CD4-positive, alpha-beta T cell (primary cell): ENCODE results near the gene GRK5. TPM values are rescaled to one million over a fixed set of nuclear protein-coding genes. Genes with fewer than 3 reads are reported as not detected.
"Not testable (repeated sequence)": the region's sequence is repeated elsewhere in the genome, so short reads cannot be mapped to it uniquely, and the experiment has no call there.

Experiments used
- ATAC-seq: fragments of 200-7000 bp; cut with Tn5 transposase; one replicate; pipeline ENCODE4 v1.10.0; 2022; ENCODE audit warnings: mild to moderate bottlenecking; ENCODE audit not compliant: poor library complexity
- CTCF ChIA-PET: fragments of 350-600 bp; sonication (Branson Sonifier 250); formaldehyde crosslinking; loops from one replicate; lab custom pipeline; 2021; ENCODE audit warnings: antibody characterized with exemption, inconsistent platforms; lab: Charles Lee
- POLR2A ChIA-PET: fragments of 350-600 bp; sonication (Branson Sonifier 250); formaldehyde crosslinking; loops from one replicate; lab custom pipeline; 2021; ENCODE audit warnings: antibody characterized with exemption, inconsistent platforms; lab: Charles Lee
- DNase-seq, 14 experiments: peaks; one replicate each; pipeline ENCODE4 v3.0.0-alpha.2; 2013 to 2020; ENCODE audit warnings: mixed read lengths in 2 of 14
- H3K27ac ChIP-seq, 2 donors: one replicate each; pipeline versions ENCODE4 v1.5.1 to v1.7.0; 2013; ENCODE audit warnings: low read length in 2 of 2, low read depth in 1 of 2, mild to moderate bottlenecking in 1 of 2
- H3K27me3 ChIP-seq, 2 experiments: 1 replicate in 1 of 2; 2 replicates in 1 of 2; pipeline versions ENCODE4 v1.6.1 to v1.7.0; 2013; ENCODE audit warnings: low read length in 2 of 2, control low read depth in 1 of 2, mild to moderate bottlenecking in 1 of 2, moderate library complexity in 1 of 2; ENCODE audit not compliant: insufficient read depth in 2 of 2, control insufficient read depth in 1 of 2
- H3K36me3 ChIP-seq: one replicate; pipeline ENCODE4 v1.6.1; 2013; ENCODE audit warnings: low read length, control low read depth; ENCODE audit not compliant: insufficient read depth
- H3K4me1 ChIP-seq: one replicate; pipeline ENCODE4 v1.6.1; 2013; ENCODE audit warnings: low read length, control low read depth; ENCODE audit not compliant: insufficient read depth
- H3K4me3 ChIP-seq: one replicate; pipeline ENCODE4 v1.5.1; 2013; ENCODE audit warnings: mild to moderate bottlenecking, low read length, moderate library complexity
- H3K9me3 ChIP-seq, 2 experiments: 1 replicate in 1 of 2; 2 replicates in 1 of 2; pipeline versions ENCODE4 v1.6.1 to v1.7.0; 2013; ENCODE audit warnings: low read length in 2 of 2, mild to moderate bottlenecking in 2 of 2, control low read depth in 1 of 2, moderate library complexity in 1 of 2; ENCODE audit not compliant: control insufficient read depth in 1 of 2, insufficient read depth in 1 of 2
- H3K27ac Mint-ChIP-seq: one replicate; pipeline ENCODE4 v1.8.0; 2020; ENCODE audit warnings: mixed read lengths
- H3K27me3 Mint-ChIP-seq: one replicate; pipeline ENCODE4 v1.8.0; 2021; ENCODE audit warnings: mixed read lengths
- H3K36me3 Mint-ChIP-seq: one replicate; pipeline ENCODE4 v1.8.0; 2021; ENCODE audit warnings: low read depth, mixed read lengths
- H3K4me1 Mint-ChIP-seq: one replicate; pipeline ENCODE4 v1.8.0; 2021; ENCODE audit warnings: low read depth, mixed read lengths
- H3K4me3 Mint-ChIP-seq: one replicate; pipeline ENCODE4 v1.8.0; 2020; ENCODE audit warnings: mild to moderate bottlenecking, mixed read lengths
- H3K9me3 Mint-ChIP-seq: one replicate; pipeline ENCODE4 v1.8.0; 2020; ENCODE audit warnings: mixed read lengths
- intact Hi-C, 2 experiments: fragments of 100-400 bp; cut with DNase I in 1 of 2; cut with micrococcal nuclease in 1 of 2; formaldehyde crosslinking; loops; one replicate each; pipeline versions ENCODE4 v1.15.1 to v1.9.0; 2023 to 2025; cut with DNase I, micrococcal nuclease
- total RNA-seq, 174 experiments: library from RNA in 2 of 174; stranded (reverse) in 2 of 174; gene quantifications; one replicate each; pipeline ENCODE4 v1.2.3 and lab custom pipeline; 2021 to 2026
- TF ChIP-seq, protein P1 (sequence below): fragments of 200-600 bp; IDR thresholded peaks from one replicate; pipeline ENCODE4 v1.8.0; 2022; ENCODE audit warnings: antibody characterized with exemption, mild to moderate bottlenecking

The GRK5 gene
- total RNA-seq, 2 experiments from 2014 or later, result 19.2 to 20.8 TPM

DNA sequence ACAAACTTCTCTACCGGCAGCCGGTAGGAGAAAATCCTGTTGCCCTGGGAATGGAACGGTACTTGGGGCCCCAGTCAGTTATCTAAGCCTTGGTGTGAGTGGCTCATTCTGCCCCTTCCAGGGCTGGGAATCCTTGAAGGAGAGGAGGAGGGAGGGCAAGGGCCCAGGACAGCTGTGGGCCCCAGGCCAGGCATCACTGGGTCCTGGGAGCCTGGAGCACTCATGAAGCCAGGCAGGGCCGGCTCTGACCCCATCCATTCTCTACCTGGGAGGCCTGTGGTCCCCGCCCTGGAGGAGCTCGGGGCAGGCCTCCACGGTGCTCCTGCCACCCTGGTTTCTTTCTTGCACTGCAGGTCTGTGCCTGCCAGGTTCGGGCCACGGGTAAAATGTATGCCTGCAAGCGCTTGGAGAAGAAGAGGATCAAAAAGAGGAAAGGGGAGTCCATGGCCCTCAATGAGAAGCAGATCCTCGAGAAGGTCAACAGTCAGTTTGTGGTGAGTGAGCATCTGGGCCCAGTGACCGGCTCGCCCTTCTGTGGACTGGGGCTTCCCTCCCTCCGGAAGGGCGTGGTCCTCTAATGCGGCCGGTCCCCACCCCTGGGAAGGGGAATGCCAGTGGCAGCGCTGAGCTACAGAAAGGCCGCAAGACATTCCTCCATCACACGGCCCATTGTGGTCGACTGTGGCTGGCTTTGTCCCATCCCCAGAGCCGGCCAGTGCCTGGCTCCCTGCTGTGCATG is 223.8 kb downstream of the GRK5 start:
- H3K36me3 ChIP-seq, result peaks cover 32% of the 10 kb centered on the region
- no peaks in the 10 kb centered on the region for H3K27me3 ChIP-seq
- POLR2A ChIA-PET, result no interaction called here
- TF ChIP-seq, protein P1, sequence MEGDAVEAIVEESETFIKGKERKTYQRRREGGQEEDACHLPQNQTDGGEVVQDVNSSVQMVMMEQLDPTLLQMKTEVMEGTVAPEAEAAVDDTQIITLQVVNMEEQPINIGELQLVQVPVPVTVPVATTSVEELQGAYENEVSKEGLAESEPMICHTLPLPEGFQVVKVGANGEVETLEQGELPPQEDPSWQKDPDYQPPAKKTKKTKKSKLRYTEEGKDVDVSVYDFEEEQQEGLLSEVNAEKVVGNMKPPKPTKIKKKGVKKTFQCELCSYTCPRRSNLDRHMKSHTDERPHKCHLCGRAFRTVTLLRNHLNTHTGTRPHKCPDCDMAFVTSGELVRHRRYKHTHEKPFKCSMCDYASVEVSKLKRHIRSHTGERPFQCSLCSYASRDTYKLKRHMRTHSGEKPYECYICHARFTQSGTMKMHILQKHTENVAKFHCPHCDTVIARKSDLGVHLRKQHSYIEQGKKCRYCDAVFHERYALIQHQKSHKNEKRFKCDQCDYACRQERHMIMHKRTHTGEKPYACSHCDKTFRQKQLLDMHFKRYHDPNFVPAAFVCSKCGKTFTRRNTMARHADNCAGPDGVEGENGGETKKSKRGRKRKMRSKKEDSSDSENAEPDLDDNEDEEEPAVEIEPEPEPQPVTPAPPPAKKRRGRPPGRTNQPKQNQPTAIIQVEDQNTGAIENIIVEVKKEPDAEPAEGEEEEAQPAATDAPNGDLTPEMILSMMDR, result no peak
- Mint-ChIP-seq H3K4me1 (peaks cover 16% of the 10 kb centered on the region), H3K4me3 (no peak overlapping the region), H3K27ac (no peak overlapping the region), H3K9me3 (peaks cover 6% of the 10 kb centered on the region), H3K27me3 (no peaks in the 10 kb centered on the region), H3K36me3 (peaks cover 50% of the 10 kb centered on the region)
- no peak overlapping the region for H3K27ac ChIP-seq
- ATAC-seq (no peak), DNase-seq (no peak)
- peaks cover 0 to 18% of the 10 kb centered on the region in 2 experiments for H3K9me3 ChIP-seq
- CTCF ChIA-PET, result interaction anchor here (1.6 kb wide), 1 partner anchor 14 kb away, joined by 5 read pairs; no protein-coding TSS in a partner anchor
- no peak overlapping the region for H3K4me3 ChIP-seq
- intact Hi-C loops, result loop anchor here in 1 of 2 experiments (5.0 kb wide), 1 partner anchor 49 kb away; no protein-coding TSS in a partner anchor
- peaks cover 13% of the 10 kb centered on the region for H3K4me1 ChIP-seq

DNA sequence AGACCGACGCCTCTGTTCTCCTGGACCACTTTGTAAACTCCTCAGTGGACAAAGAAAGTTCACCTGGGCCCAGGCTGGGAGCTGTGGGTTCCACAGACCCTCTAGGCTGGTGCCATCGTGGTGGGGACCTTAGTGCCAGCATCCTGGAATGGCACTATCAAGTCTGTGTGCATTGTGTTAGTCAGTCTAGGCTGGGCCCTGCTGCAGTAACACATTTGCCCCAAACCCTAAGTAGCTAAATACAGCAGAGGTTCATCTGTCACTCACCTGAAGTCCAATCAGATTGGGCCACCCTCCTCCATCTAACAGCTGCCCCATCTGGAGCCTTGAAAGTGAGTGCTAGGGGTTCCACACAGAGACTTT is 224.4 kb downstream of the GRK5 start:
- Histone ChIP-seq H3K4me3 (no peak overlapping the region), H3K27ac (no peak overlapping the region), H3K4me1 (peaks cover 13% of the 10 kb centered on the region), H3K9me3 (peaks cover 0 to 16% of the 10 kb centered on the region in 2 experiments), H3K27me3 (no peaks in the 10 kb centered on the region), H3K36me3 (peaks cover 30% of the 10 kb centered on the region)
- Mint-ChIP-seq H3K36me3 (peaks cover 50% of the 10 kb centered on the region), H3K4me3 (no peak overlapping the region), H3K4me1 (peaks cover 16% of the 10 kb centered on the region), H3K27ac (no peak overlapping the region), H3K9me3 (peaks cover 6% of the 10 kb centered on the region), H3K27me3 (no peaks in the 10 kb centered on the region)
- DNase-seq (no peak), ATAC-seq (no peak)
- intact Hi-C loops, result loop anchor here in 1 of 2 experiments (5.0 kb wide), 1 partner anchor 49 kb away; no protein-coding TSS in a partner anchor
- ChIA-PET CTCF (interaction anchor here (1.6 kb wide), 1 partner anchor 13 kb away, joined by 5 read pairs; no protein-coding TSS in a partner anchor), POLR2A (no interaction called here)
- TF ChIP-seq, protein P1, result no peak

DNA sequence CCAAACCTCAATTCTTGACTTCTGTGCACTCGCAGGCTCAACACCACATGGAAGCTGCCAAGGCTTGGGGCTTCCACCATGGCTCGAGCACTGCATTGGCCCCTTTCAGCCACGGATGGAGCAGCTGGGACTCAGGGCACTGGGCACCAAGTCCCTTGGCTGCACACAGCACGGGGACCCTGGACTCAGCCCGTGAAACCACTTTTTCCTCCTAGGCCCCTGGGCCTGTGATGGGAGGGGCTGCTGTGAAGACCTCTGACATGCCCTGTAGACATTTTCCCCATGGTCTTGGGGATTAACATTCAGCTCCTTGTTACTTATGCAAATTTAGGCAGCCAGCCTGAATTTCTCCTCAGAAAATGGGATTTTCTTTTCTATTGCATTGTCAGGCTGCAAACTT is 227.6 kb downstream of the GRK5 start:
- intact Hi-C loops, result loop anchor here in 1 of 2 experiments (5.0 kb wide), 1 partner anchor 53 kb away; no protein-coding TSS in a partner anchor
- H3K36me3 ChIP-seq, result peaks cover 23% of the 10 kb centered on the region
- H3K27ac ChIP-seq, H3K4me3 Mint-ChIP-seq, H3K9me3 Mint-ChIP-seq, H3K27me3 ChIP-seq, H3K27me3 Mint-ChIP-seq, H3K4me1 ChIP-seq, ATAC-seq, DNase-seq, H3K4me3 ChIP-seq, H3K4me1 Mint-ChIP-seq, CTCF ChIA-PET, H3K27ac Mint-ChIP-seq, POLR2A ChIA-PET: not testable (repeated sequence)
- H3K36me3 Mint-ChIP-seq, result peaks cover 66% of the 10 kb centered on the region
- H3K9me3 ChIP-seq, result peaks cover 0 to 24% of the 10 kb centered on the region in 2 experiments
